Tibial nerve (tissue), 3 donors: Measurements from ENCODE around the gene ST14.

Source experiments
- POLR2A ChIP-seq, 2 donors: fragments of 450-650 bp; IDR thresholded peaks; one replicate each; pipeline ENCODE4 v1.6.1; 2017; ENCODE audit warnings: antibody characterized with exemption in 2 of 2, mild to moderate bottlenecking in 2 of 2, moderate library complexity in 2 of 2
- TF ChIP-seq, protein P1 (sequence below), 5 experiments: fragments of 200-600 bp in 3 of 5; fragments of 450-650 bp in 2 of 5; sonication (generic) in 3 of 5; IDR thresholded peaks; one replicate each; pipeline ENCODE4 v1.5.1; 2016 to 2019; ENCODE audit warnings: antibody characterized with exemption in 5 of 5, mild to moderate bottlenecking in 3 of 5, moderate library complexity in 2 of 5

GRCh38 chr11:130216221-130216550 lies 56.6 kb downstream of the ST14 start:
- TF ChIP-seq, protein P1, sequence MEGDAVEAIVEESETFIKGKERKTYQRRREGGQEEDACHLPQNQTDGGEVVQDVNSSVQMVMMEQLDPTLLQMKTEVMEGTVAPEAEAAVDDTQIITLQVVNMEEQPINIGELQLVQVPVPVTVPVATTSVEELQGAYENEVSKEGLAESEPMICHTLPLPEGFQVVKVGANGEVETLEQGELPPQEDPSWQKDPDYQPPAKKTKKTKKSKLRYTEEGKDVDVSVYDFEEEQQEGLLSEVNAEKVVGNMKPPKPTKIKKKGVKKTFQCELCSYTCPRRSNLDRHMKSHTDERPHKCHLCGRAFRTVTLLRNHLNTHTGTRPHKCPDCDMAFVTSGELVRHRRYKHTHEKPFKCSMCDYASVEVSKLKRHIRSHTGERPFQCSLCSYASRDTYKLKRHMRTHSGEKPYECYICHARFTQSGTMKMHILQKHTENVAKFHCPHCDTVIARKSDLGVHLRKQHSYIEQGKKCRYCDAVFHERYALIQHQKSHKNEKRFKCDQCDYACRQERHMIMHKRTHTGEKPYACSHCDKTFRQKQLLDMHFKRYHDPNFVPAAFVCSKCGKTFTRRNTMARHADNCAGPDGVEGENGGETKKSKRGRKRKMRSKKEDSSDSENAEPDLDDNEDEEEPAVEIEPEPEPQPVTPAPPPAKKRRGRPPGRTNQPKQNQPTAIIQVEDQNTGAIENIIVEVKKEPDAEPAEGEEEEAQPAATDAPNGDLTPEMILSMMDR (IDR thresholded peaks at IDR 0.05): no peak
- TF ChIP-seq POLR2A (IDR thresholded peaks at IDR 0.05): no peak
